ENCODE results near the gene EME1. TPM values are rescaled to one million over a fixed set of nuclear protein-coding genes. Genes with fewer than 3 reads are reported as not detected.

EME1 gene
- total RNA-seq, 1 donor from 2014 or later: 2.7 TPM

DNA sequence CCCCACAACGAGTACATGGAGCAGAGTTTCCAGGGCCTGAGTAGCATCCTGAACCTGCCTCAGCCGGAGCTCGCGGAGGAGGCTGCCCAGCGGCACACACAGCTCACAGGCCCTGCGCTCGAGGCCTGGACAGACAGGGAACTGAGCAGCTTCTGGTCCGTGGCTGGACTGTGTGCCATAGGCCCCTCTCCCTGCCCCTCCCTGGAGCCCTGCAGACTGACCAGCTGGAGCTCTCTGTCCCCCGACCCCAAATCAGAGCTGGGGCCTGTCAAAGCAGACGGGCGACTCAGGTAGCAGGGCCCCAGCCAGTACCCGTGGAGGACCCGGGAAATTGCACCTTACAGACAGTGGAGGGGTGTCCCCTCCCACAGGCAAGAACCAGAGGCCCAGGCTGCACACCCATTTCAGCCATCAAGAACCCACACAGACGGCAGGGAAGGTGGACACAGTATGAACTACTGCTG, 13.0 kb upstream of the EME1 start:
- no peaks in the 10 kb centered on the region for H3K36me3 ChIP-seq (ENCODE audit: control insufficient read depth, insufficient read depth, low read length)
- no peaks in the 10 kb centered on the region for H3K27me3 ChIP-seq (ENCODE audit: control insufficient read depth, insufficient read depth, low read length)
- TF ChIP-seq, protein P1, sequence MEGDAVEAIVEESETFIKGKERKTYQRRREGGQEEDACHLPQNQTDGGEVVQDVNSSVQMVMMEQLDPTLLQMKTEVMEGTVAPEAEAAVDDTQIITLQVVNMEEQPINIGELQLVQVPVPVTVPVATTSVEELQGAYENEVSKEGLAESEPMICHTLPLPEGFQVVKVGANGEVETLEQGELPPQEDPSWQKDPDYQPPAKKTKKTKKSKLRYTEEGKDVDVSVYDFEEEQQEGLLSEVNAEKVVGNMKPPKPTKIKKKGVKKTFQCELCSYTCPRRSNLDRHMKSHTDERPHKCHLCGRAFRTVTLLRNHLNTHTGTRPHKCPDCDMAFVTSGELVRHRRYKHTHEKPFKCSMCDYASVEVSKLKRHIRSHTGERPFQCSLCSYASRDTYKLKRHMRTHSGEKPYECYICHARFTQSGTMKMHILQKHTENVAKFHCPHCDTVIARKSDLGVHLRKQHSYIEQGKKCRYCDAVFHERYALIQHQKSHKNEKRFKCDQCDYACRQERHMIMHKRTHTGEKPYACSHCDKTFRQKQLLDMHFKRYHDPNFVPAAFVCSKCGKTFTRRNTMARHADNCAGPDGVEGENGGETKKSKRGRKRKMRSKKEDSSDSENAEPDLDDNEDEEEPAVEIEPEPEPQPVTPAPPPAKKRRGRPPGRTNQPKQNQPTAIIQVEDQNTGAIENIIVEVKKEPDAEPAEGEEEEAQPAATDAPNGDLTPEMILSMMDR (IDR thresholded peaks at IDR 0.05; ENCODE audit: insufficient read depth, low read length, poor library complexity, severe bottlenecking): no peak
- H3K4me3 ChIP-seq (ENCODE audit: low read depth, low read length): no peak overlapping the region
- DNase-seq (ENCODE audit: low read depth): no peak

DNA sequence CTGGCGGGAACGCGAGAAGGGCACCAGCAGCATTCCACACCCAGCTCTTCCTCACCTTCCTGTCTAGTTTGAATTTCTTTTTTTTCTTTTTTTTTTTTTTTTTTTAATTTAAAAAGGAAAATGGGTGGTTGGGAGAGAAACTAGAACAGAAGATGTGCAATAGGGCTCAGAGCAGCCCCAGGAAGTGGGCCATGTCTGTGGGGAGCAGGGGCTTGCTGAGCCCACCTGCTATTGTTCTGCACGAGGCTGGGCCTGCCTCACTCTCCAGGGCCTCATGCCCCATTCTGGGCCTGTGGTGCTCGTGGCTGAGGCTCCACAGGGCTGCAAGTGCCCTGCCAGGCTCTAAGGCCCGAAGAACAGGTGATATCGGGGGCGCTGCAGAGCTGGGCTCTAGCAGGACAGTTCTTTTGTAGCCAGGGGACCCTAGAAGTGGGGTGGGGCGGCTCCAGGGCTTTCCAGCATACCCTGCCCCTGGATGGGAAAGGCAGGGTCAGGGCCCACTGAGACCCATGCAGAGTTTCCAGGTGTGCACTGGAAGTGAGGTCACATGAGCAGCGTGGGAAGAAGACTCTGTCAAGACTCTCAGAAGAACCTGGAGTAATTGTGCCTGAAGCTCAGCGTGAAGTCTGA, 12.4 kb upstream of the EME1 start:
- Histone ChIP-seq H3K36me3 (ENCODE audit: control insufficient read depth, insufficient read depth, low read length) (no peaks in the 10 kb centered on the region), H3K4me3 (ENCODE audit: low read depth, low read length) (no peak overlapping the region), H3K27me3 (ENCODE audit: control insufficient read depth, insufficient read depth, low read length) (no peaks in the 10 kb centered on the region)
- TF ChIP-seq, protein P1 (IDR thresholded peaks at IDR 0.05; ENCODE audit: insufficient read depth, low read length, poor library complexity, severe bottlenecking): no peak
- no peak for DNase-seq (ENCODE audit: low read depth)

DNA sequence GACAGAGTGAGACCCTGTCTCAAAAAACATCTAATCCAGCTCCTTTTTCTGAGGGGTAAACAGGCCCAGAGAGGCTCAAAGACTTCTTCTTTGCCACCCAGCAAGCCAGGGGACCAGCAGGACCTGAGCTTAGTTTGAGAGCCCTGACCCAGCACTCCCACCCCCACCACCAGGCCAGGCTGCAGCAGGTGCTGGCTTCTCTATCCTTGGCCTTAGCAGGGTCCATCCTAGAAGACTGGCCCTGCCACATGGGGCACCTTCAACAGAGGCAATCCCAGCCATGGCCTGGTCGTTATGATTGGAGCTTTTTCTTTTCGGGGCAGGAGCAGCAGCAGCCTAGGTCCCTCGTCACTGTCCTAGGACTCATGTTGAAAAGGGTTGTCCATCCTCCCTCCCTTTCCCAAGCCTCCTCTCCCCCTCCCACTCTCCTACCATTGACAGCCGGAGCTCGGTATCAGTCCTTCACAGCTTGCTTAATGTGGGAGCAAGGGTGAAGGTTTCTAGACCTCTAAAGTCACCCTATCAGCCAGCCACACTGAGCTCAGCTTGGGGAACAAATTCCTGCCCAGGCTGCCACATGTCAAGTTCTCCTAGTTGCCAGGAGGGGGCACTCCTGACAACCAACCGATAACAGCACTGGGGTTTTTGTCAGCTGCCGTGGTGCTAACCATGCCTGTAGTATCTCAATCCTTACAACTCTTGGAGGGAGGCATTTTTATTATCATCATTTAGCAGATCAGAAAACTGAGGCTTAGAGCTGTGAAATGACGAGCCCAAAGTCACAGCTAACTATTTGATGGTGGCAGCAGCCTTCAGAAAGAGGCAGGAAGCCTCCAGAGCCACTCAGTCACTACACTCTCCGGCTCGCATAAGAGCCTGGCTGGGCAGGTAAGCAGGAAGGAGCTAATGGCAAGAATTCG, 11.2 kb upstream of the EME1 start:
- Histone ChIP-seq H3K36me3 (ENCODE audit: control insufficient read depth, insufficient read depth, low read length) (no peaks in the 10 kb centered on the region), H3K4me3 (ENCODE audit: low read depth, low read length) (no peak overlapping the region), H3K27me3 (ENCODE audit: control insufficient read depth, insufficient read depth, low read length) (no peaks in the 10 kb centered on the region)
- DNase-seq (ENCODE audit: low read depth): peak; percentile 26
- TF ChIP-seq, protein P1 (IDR thresholded peaks at IDR 0.05; ENCODE audit: insufficient read depth, low read length, poor library complexity, severe bottlenecking): peak; percentile 83

DNA sequence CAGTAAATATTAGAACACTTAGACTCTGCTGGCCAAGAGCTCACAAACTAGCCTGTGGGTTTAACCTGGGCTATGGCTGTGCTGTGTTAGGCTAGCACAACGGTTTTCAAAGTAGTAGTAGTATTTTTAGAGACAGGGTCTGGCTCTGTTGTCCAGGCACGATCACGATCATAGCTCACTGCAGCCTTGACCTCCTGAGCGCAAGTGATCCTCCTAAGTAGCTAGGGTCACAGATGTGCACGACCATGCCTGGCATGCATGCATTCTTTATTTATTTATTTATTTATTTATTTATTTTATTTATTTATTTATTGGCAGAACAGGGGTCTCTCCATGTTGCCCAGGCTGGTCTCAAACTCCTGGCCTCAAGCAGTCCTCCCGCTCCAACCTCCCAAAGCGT, 10.4 kb upstream of the EME1 start:
- TF ChIP-seq, protein P1 (IDR thresholded peaks at IDR 0.05; ENCODE audit: insufficient read depth, low read length, poor library complexity, severe bottlenecking): no peak
- no peak for DNase-seq (ENCODE audit: low read depth)
- no peaks in the 10 kb centered on the region for H3K27me3 ChIP-seq (ENCODE audit: control insufficient read depth, insufficient read depth, low read length)
- no peak overlapping the region for H3K4me3 ChIP-seq (ENCODE audit: low read depth, low read length)
- H3K36me3 ChIP-seq (ENCODE audit: control insufficient read depth, insufficient read depth, low read length): no peaks in the 10 kb centered on the region

DNA sequence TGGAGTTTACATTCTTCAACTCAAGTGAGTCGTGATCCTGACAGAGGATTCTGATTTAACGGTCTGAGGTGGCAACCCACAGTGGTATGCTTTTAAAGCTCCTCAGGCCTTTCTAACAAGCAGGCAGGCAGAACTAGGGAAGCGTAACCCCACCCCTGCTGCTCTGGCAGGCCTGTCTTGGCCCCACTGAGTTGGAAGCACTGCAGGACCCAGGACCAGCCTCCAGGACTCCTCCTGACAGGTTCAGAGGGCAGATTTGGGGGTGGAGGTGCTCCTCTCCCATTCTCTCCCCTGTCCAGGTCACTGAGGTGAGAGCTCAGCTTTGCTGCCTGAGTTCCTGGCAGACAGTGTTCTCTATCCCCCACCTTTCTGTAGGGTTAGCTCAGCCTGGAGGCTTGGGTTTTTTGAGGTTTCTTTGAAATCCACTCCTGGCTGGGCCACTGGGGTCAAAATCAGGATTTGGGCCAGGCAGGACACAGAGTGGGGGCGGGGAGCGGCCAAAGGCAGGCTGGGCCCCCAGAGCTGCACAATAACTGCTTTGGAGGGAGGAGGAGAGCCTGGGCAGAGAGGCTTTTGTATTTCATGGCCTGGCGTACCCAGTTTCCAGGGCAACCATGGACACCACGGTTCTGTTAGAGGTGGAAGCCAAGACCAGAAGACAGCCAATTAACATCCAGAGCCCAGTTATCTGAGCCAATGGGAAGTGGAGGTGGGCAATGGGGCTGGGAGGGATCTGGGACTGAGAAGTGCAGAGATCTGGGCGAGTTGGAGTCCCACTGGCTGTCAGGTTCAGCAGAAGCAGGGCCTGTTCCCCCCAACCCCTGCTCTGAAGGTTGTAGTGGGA, 9.6 kb upstream of the EME1 start:
- TF ChIP-seq, protein P1 (IDR thresholded peaks at IDR 0.05; ENCODE audit: insufficient read depth, low read length, poor library complexity, severe bottlenecking): no peak
- no peak for DNase-seq (ENCODE audit: low read depth)
- Histone ChIP-seq H3K27me3 (ENCODE audit: control insufficient read depth, insufficient read depth, low read length) (no peaks in the 10 kb centered on the region), H3K36me3 (ENCODE audit: control insufficient read depth, insufficient read depth, low read length) (no peaks in the 10 kb centered on the region), H3K4me3 (ENCODE audit: low read depth, low read length) (no peak overlapping the region)
